ENCODE data around the gene KIAA1217. TPM values are rescaled to one million over a fixed set of nuclear protein-coding genes. Genes with fewer than 3 reads are reported as not detected.

KIAA1217 gene
- total RNA-seq, 1 experiment from 2014 or later, result not detected

DNA sequence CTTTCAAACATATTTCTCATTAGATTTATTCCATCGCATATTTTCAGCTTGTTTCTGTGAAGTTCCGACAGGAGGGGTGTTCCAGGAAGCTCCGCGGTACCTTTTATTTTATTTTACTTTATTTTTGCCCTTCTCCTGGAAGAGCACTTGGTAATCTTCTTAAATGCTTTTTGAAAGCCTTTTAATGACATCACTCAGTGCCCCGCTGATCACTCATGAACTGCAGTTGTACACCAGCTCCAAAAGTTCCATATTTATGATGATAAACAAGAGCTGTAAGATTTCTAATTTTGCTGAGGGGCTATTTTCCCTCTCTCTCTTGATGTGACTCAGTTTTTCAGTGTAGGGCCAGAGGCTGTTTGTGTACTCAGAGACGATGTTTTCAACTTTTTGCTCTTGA lies 144.4 kb downstream of the KIAA1217 start:
- Histone ChIP-seq H3K27ac (ENCODE audit: low read length) (no peak overlapping the region), H3K4me2 (ENCODE audit: low read depth, low read length, poor library complexity, severe bottlenecking) (no peak overlapping the region), H3K9ac (ENCODE audit: low read length) (no peak overlapping the region), H3K9me3 (ENCODE audit: low read length) (peaks cover 4% of the 10 kb centered on the region), H3K79me2 (ENCODE audit: low read length) (no peaks in the 10 kb centered on the region), H3K27me3 (ENCODE audit: low read length) (no peaks in the 10 kb centered on the region), H3K4me3 (ENCODE audit: low read length) (no peak overlapping the region), H2AFZ (ENCODE audit: low read length) (no peak overlapping the region), H4K20me1 (ENCODE audit: insufficient read depth, low read depth, low read length) (no peaks in the 10 kb centered on the region), H3K9me2 (replicated peaks; ENCODE audit: insufficient read depth, low read length) (no peaks in the 10 kb centered on the region), H3K36me3 (ENCODE audit: insufficient read depth, low read length) (no peaks in the 10 kb centered on the region), H3K4me1 (ENCODE audit: low read length) (no peaks in the 10 kb centered on the region)
- no peak for DNase-seq

DNA sequence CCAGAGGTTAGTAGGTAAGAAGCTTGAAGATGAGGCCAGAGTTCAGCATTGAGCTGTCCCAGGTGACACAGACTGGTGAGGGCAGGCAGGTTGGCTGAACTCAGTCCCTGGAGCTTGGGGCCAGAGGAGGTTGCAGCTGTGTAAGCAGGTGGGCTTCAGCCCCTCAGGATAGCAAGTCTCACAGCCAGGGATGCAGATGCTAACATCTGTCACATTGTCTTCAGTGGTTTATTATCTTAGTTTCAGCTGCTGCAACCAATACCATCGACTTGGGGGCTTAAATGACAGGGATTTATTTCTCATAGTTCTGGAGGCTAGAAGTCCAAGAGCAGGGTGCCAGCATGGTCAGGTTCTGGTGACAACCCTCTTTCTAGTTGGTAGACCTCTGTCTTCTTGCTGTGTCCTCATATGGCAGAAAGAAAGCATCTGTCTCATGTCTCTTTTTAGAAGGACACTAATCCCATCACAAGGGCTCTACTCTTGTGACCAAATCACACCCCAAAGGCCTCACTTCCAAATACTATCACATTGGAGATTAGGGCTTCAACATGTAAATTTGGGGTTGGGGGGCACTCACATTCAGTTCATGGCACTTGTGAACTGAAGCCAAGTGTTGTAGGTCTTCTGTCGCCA lies 146.2 kb downstream of the KIAA1217 start:
- Histone ChIP-seq H3K27me3 (ENCODE audit: low read length) (no peaks in the 10 kb centered on the region), H2AFZ (ENCODE audit: low read length) (no peak overlapping the region), H3K36me3 (ENCODE audit: insufficient read depth, low read length) (no peaks in the 10 kb centered on the region), H3K9me2 (replicated peaks; ENCODE audit: insufficient read depth, low read length) (no peaks in the 10 kb centered on the region), H3K9me3 (ENCODE audit: low read length) (no peaks in the 10 kb centered on the region; the same call in 1 of the 2 replicates), H3K79me2 (ENCODE audit: low read length) (no peaks in the 10 kb centered on the region), H3K9ac (ENCODE audit: low read length) (no peak overlapping the region), H4K20me1 (ENCODE audit: insufficient read depth, low read depth, low read length) (no peaks in the 10 kb centered on the region), H3K27ac (ENCODE audit: low read length) (no peak overlapping the region), H3K4me1 (ENCODE audit: low read length) (no peaks in the 10 kb centered on the region), H3K4me3 (ENCODE audit: low read length) (no peak overlapping the region), H3K4me2 (ENCODE audit: low read depth, low read length, poor library complexity, severe bottlenecking) (no peak overlapping the region)
- no peak for DNase-seq

DNA sequence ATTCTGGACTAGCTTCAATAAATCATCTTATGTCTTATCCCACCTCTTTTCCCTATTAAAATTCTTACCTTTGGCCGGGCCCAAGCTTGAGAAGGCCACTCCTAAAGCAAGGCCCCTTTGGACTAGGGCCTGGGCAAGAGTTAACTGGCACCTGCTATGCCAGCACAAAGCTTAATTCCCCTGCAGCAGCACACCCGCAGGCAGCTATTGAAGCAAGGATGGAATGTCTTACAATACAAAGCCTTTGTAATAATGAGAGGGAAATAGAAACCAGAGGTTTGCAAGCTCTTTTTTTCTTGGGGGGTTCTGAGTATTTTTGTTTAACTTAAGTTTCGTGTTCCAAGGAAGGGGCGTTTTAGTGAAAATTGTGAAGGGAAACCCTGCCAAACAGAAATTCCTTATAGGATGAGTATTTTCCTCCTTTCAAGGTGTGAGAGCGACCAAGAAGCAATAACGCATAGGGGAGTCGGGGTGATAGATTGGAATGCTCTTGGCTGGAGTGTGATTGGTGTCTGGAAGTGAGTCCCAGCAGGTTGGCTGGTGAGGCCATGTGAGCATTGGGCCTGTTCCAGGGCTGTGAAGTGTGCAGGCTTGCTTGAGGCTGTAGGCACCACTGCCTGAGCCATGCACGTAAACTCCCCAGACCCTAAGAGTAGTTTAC lies 148.5 kb downstream of the KIAA1217 start:
- H3K4me1 ChIP-seq (ENCODE audit: low read length), result no peaks in the 10 kb centered on the region
- no peaks in the 10 kb centered on the region; the same call in 1 of the 2 replicates for H3K9me3 ChIP-seq (ENCODE audit: low read length)
- no peak overlapping the region for H2AFZ ChIP-seq (ENCODE audit: low read length)

DNA sequence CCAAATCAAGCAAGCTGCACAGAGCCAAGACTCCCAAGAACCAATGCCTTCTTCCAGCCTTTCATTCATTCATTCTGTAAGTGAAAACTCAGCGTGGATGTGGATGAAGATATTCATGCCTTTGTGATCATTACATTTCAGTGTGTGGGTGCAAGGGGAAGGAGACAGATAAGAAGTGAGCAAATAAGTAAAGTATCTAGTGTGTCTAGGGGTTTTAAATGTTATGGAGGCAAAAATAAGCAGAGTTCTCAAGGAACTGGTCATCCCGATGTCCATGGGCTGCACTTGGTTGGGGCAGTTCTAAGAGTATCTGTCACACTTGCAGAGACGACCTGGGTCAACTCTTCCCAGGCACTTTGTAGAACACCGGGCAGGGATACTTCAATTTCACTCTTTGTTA lies 149.1 kb downstream of the KIAA1217 start:
- H3K9ac ChIP-seq (ENCODE audit: low read length), result no peak overlapping the region
- H3K36me3 ChIP-seq (ENCODE audit: insufficient read depth, low read length), result no peaks in the 10 kb centered on the region
- H3K9me2 ChIP-seq (replicated peaks; ENCODE audit: insufficient read depth, low read length), result no peaks in the 10 kb centered on the region
- no peak overlapping the region for H3K4me3 ChIP-seq (ENCODE audit: low read length)
- H2AFZ ChIP-seq (ENCODE audit: low read length), result no peak overlapping the region
- no peak overlapping the region for H3K27ac ChIP-seq (ENCODE audit: low read length)
- no peaks in the 10 kb centered on the region for H4K20me1 ChIP-seq (ENCODE audit: insufficient read depth, low read depth, low read length)
- no peaks in the 10 kb centered on the region for H3K27me3 ChIP-seq (ENCODE audit: low read length)
- no peaks in the 10 kb centered on the region for H3K4me1 ChIP-seq (ENCODE audit: low read length)
- no peak overlapping the region for H3K4me2 ChIP-seq (ENCODE audit: low read depth, low read length, poor library complexity, severe bottlenecking)
- no peaks in the 10 kb centered on the region; the same call in 1 of the 2 replicates for H3K9me3 ChIP-seq (ENCODE audit: low read length)
- DNase-seq, result no peak
- H3K79me2 ChIP-seq (ENCODE audit: low read length), result no peaks in the 10 kb centered on the region

More for the DNA sequence above, 148.5 kb downstream of the KIAA1217 start:
- Histone ChIP-seq H3K4me3 (ENCODE audit: low read length) (no peak overlapping the region), H3K9ac (ENCODE audit: low read length) (no peak overlapping the region), H3K9me2 (replicated peaks; ENCODE audit: insufficient read depth, low read length) (no peaks in the 10 kb centered on the region), H3K79me2 (ENCODE audit: low read length) (no peaks in the 10 kb centered on the region), H3K4me2 (ENCODE audit: low read depth, low read length, poor library complexity, severe bottlenecking) (no peak overlapping the region), H3K27ac (ENCODE audit: low read length) (no peak overlapping the region), H3K27me3 (ENCODE audit: low read length) (no peaks in the 10 kb centered on the region), H3K36me3 (ENCODE audit: insufficient read depth, low read length) (no peaks in the 10 kb centered on the region), H4K20me1 (ENCODE audit: insufficient read depth, low read depth, low read length) (no peaks in the 10 kb centered on the region)
- DNase-seq, result no peak

DNA sequence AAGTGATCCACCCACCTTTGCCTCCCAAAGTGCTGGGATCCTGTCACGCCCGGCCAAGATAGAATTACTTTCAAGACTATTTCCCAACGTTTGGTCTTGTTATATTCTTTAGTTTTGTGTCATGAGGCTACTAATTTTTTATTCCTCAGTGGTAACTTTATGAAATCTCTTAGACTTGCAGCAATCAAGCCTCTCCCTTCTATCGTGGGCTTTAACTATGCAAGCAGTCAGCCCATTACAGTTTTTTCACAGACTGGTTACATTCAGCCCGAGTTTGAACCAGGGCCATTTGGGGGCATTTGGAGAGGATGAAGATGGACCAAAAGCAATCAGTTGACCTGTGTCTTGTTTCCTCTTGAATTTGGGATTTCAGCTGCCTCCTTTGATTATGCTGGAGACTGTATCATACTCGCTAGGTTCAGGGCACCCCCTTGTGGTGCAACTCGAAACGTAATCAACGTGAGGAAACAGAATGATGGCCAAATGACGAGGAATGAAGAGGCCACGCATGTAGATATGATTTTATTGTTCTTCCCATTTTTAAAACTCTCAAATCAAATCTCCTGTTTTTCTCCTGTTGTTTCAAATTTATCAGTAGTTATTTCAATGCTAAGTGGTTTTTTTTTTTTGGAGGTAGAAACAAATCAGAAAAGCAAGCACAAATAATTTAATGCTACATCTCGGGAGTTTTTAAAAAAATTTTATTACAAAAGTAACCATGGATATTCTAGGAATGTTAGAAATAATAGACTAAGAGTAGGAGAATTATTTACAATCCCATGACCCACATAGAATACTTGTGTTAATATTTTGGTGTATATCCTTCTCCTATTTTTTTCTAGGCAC lies 151.6 kb downstream of the KIAA1217 start:
- Histone ChIP-seq H3K36me3 (ENCODE audit: insufficient read depth, low read length) (no peaks in the 10 kb centered on the region), H3K9me2 (replicated peaks; ENCODE audit: insufficient read depth, low read length) (no peaks in the 10 kb centered on the region), H4K20me1 (ENCODE audit: insufficient read depth, low read depth, low read length) (no peaks in the 10 kb centered on the region), H3K9me3 (ENCODE audit: low read length) (no peaks in the 10 kb centered on the region; the same call in 1 of the 2 replicates), H3K79me2 (ENCODE audit: low read length) (no peaks in the 10 kb centered on the region), H3K9ac (ENCODE audit: low read length) (no peak overlapping the region), H3K4me1 (ENCODE audit: low read length) (no peaks in the 10 kb centered on the region), H3K4me2 (ENCODE audit: low read depth, low read length, poor library complexity, severe bottlenecking) (no peak overlapping the region), H3K27ac (ENCODE audit: low read length) (no peak overlapping the region), H3K4me3 (ENCODE audit: low read length) (no peak overlapping the region), H3K27me3 (ENCODE audit: low read length) (no peaks in the 10 kb centered on the region), H2AFZ (ENCODE audit: low read length) (no peak overlapping the region)
- peak; percentile 74 for DNase-seq

DNA sequence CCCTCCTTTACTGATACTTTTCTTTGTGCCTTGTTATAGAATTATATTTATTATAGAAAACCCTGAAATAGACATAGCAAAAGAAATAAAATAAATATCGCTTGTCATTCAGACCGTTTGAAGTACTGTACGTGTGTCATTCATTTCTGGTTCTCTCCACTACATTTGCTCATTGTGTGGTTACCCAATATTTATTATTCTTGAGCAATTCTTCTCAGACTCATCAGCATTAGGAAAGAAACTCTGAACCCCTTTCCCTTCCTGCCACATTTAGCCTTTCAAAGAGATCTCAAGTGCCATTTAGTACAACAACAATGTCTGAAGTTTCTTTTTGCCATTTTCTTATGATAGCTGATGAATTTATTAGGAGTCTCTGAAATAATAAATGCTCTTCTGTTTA lies 154.1 kb downstream of the KIAA1217 start:
- H2AFZ ChIP-seq (ENCODE audit: low read length), result no peak overlapping the region
- H3K36me3 ChIP-seq (ENCODE audit: insufficient read depth, low read length), result no peaks in the 10 kb centered on the region
- no peak overlapping the region for H3K4me2 ChIP-seq (ENCODE audit: low read depth, low read length, poor library complexity, severe bottlenecking)
- no peaks in the 10 kb centered on the region for H3K79me2 ChIP-seq (ENCODE audit: low read length)
- no peaks in the 10 kb centered on the region for H4K20me1 ChIP-seq (ENCODE audit: insufficient read depth, low read depth, low read length)
- H3K9me3 ChIP-seq (ENCODE audit: low read length), result peaks cover 3% of the 10 kb centered on the region; the same call in 1 of the 2 replicates
- H3K27ac ChIP-seq (ENCODE audit: low read length), result no peak overlapping the region
- no peak overlapping the region for H3K9ac ChIP-seq (ENCODE audit: low read length)
- H3K4me3 ChIP-seq (ENCODE audit: low read length), result no peak overlapping the region
- H3K9me2 ChIP-seq (replicated peaks; ENCODE audit: insufficient read depth, low read length), result no peaks in the 10 kb centered on the region
- no peaks in the 10 kb centered on the region for H3K4me1 ChIP-seq (ENCODE audit: low read length)
- no peaks in the 10 kb centered on the region for H3K27me3 ChIP-seq (ENCODE audit: low read length)
- no peak for DNase-seq

DNA sequence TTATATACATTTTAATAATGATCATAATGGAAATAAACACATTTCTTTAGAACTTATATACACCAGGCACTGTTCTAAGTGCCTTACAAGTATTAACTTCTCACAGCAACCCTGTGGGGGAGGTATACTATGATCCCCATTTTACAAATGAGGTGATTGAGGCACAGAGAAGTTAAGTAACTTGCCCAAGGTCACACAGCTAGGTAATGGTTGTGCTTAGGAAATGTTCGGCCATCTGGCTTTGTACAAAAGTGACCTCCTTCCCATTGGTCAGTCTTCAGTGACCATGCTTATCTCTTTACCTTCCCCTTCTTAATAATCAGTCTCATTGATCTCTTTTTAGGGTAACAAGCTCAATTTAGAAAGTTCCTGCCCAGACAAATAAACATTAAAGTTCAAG lies 158.8 kb downstream of the KIAA1217 start:
- Histone ChIP-seq H2AFZ (ENCODE audit: low read length) (no peak overlapping the region), H3K4me1 (ENCODE audit: low read length) (no peaks in the 10 kb centered on the region), H3K4me3 (ENCODE audit: low read length) (no peak overlapping the region), H3K4me2 (ENCODE audit: low read depth, low read length, poor library complexity, severe bottlenecking) (no peak overlapping the region), H3K9ac (ENCODE audit: low read length) (no peak overlapping the region), H3K27me3 (ENCODE audit: low read length) (no peaks in the 10 kb centered on the region), H3K79me2 (ENCODE audit: low read length) (no peaks in the 10 kb centered on the region), H3K9me3 (ENCODE audit: low read length) (peaks cover 11% of the 10 kb centered on the region), H3K9me2 (replicated peaks; ENCODE audit: insufficient read depth, low read length) (no peaks in the 10 kb centered on the region), H4K20me1 (ENCODE audit: insufficient read depth, low read depth, low read length) (no peaks in the 10 kb centered on the region), H3K36me3 (ENCODE audit: insufficient read depth, low read length) (no peaks in the 10 kb centered on the region), H3K27ac (ENCODE audit: low read length) (no peak overlapping the region)
- DNase-seq, result no peak

DNA sequence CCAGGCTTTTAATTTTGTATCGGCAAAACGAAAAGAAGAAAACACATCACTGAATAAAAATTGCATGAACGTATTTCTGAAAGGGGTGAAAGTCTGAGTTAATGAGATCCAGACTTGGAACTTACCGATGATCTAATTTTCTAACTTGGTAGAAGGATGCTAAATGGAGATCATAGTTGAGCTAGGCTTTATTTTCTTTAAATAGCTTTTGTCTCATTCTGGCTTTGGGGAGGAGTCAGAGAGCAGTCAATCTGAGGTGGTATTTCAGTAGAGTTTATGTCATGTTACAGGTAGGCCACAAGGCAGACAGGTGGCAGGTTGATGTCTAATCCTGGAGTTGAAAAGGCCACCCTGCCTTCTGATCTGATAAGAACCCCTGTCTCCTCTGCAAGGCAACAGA lies 161.9 kb downstream of the KIAA1217 start:
- H3K27me3 ChIP-seq (ENCODE audit: low read length), result no peaks in the 10 kb centered on the region
- H3K9me3 ChIP-seq (ENCODE audit: low read length), result peaks cover 11% of the 10 kb centered on the region
- no peak overlapping the region for H3K4me3 ChIP-seq (ENCODE audit: low read length)
- H2AFZ ChIP-seq (ENCODE audit: low read length), result no peak overlapping the region
- H3K36me3 ChIP-seq (ENCODE audit: insufficient read depth, low read length), result no peaks in the 10 kb centered on the region
- no peak overlapping the region for H3K9ac ChIP-seq (ENCODE audit: low read length)
- H3K9me2 ChIP-seq (replicated peaks; ENCODE audit: insufficient read depth, low read length), result no peaks in the 10 kb centered on the region
- DNase-seq, result no peak
- no peaks in the 10 kb centered on the region for H3K79me2 ChIP-seq (ENCODE audit: low read length)
- H3K4me2 ChIP-seq (ENCODE audit: low read depth, low read length, poor library complexity, severe bottlenecking), result no peak overlapping the region
- H3K27ac ChIP-seq (ENCODE audit: low read length), result no peak overlapping the region
- H4K20me1 ChIP-seq (ENCODE audit: insufficient read depth, low read depth, low read length), result no peaks in the 10 kb centered on the region
- no peaks in the 10 kb centered on the region for H3K4me1 ChIP-seq (ENCODE audit: low read length)
